Measurements from ENCODE around the gene MACROD2.

DNA sequence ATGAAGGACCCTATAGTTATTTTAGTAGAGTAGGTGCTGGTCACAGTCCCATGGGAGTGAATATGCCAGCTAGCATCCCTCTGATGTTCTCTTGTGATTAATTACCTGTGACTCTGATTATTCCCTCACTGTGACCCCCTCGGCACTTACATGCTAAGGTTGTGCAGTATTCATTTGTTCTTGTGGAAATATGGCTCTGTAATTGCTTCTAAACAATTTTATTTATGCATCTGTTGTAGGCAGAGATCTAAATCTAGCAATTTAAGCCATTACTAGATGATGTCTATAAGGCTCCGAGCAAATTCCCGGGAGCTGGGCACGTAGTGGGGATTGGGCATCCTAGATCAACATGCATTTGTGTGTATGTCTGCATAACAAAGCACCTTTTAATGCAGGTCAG lies 1616.2 kb downstream of the MACROD2 start:
- TF ChIP-seq, protein P1, sequence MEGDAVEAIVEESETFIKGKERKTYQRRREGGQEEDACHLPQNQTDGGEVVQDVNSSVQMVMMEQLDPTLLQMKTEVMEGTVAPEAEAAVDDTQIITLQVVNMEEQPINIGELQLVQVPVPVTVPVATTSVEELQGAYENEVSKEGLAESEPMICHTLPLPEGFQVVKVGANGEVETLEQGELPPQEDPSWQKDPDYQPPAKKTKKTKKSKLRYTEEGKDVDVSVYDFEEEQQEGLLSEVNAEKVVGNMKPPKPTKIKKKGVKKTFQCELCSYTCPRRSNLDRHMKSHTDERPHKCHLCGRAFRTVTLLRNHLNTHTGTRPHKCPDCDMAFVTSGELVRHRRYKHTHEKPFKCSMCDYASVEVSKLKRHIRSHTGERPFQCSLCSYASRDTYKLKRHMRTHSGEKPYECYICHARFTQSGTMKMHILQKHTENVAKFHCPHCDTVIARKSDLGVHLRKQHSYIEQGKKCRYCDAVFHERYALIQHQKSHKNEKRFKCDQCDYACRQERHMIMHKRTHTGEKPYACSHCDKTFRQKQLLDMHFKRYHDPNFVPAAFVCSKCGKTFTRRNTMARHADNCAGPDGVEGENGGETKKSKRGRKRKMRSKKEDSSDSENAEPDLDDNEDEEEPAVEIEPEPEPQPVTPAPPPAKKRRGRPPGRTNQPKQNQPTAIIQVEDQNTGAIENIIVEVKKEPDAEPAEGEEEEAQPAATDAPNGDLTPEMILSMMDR (optimal IDR thresholded peaks at IDR 0.05 in 1 of 3, IDR thresholded peaks at IDR 0.05 in 1 of 3, conservative IDR thresholded peaks at IDR 0.05 in 1 of 3; ENCODE audit: extremely low read depth in 1 of 3, insufficient read depth in 2 of 3, low read length in 3 of 3), result no peak
- no peak for TF ChIP-seq EZH2 (IDR thresholded peaks at IDR 0.05; ENCODE audit: low read length)
